Measurements from ENCODE around the gene KIF22. TPM values are rescaled to one million over a fixed set of nuclear protein-coding genes. Genes with fewer than 3 reads are reported as not detected.

The KIF22 gene
- total RNA-seq, 1 donor: 45.3 TPM

DNA sequence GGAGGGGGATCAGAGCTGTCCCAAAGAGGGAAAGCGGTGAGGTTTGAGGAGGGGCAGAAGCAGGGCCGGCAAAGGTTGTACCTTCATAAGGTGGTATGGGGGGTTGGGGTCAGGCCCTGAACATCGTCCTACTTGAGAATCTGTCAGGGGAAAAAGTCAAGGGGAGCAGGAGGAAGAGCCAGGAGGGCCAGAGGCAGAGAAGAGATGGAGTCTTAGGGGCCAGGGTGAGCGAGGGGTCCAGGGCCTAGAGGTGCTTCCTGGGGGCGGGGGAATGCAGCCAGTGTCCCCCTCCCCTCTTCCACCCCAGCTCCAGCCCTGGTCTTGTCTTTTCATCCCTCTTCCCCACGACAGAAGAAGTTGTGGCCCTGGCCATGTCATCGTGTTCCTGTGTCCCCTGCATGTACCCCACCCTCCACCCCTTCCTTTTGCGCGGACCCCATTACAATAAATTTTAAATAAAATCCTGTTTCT, 20.2 kb downstream of the KIF22 start:
- no peak for DNase-seq (ENCODE audit: low read depth)
- TF ChIP-seq, protein P1, sequence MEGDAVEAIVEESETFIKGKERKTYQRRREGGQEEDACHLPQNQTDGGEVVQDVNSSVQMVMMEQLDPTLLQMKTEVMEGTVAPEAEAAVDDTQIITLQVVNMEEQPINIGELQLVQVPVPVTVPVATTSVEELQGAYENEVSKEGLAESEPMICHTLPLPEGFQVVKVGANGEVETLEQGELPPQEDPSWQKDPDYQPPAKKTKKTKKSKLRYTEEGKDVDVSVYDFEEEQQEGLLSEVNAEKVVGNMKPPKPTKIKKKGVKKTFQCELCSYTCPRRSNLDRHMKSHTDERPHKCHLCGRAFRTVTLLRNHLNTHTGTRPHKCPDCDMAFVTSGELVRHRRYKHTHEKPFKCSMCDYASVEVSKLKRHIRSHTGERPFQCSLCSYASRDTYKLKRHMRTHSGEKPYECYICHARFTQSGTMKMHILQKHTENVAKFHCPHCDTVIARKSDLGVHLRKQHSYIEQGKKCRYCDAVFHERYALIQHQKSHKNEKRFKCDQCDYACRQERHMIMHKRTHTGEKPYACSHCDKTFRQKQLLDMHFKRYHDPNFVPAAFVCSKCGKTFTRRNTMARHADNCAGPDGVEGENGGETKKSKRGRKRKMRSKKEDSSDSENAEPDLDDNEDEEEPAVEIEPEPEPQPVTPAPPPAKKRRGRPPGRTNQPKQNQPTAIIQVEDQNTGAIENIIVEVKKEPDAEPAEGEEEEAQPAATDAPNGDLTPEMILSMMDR (IDR thresholded peaks at IDR 0.05; ENCODE audit: insufficient read depth, low read depth, low read length): no peak
- peak overlapping the region; percentile 12 for H3K4me3 ChIP-seq (ENCODE audit: low read depth, low read length)

DNA sequence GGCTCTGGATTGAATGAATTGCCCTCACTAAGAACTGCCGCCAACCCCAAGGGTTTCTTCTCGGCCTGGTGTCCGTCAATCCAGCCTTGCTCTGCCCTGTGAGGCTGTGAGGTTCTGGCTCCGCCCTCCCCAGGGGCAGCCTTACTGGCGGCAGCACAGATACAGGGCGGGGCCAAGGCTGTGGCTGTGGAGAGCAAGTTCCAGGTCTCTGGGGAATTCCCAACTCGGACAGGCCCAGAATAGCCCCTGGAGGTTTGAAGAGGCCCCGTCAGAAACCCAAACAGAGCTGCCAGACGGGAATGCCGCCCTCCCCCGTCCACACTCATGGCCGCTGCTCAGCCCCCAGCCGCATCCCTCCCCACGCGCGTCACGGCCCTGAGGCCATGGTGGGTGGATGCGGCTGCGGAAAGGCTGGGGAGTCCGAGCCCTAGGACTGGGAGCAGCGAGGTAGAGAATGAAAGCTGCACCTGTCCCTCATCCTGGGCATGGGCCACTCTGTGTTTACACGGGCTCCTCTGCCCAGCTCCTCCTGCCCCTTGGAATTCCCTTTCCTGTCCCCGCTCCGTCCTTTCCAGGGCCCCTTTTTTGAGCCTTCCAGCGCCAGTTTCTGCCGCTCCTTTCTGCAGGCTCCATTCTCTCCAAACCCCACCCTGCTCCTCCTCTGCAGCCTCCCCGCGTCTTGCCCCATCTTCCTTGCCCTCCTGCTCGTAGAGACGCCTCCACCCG, 20.8 kb downstream of the KIF22 start:
- TF ChIP-seq, protein P1 (IDR thresholded peaks at IDR 0.05; ENCODE audit: insufficient read depth, low read depth, low read length): no peak
- DNase-seq (ENCODE audit: low read depth): peak; percentile 98

DNA sequence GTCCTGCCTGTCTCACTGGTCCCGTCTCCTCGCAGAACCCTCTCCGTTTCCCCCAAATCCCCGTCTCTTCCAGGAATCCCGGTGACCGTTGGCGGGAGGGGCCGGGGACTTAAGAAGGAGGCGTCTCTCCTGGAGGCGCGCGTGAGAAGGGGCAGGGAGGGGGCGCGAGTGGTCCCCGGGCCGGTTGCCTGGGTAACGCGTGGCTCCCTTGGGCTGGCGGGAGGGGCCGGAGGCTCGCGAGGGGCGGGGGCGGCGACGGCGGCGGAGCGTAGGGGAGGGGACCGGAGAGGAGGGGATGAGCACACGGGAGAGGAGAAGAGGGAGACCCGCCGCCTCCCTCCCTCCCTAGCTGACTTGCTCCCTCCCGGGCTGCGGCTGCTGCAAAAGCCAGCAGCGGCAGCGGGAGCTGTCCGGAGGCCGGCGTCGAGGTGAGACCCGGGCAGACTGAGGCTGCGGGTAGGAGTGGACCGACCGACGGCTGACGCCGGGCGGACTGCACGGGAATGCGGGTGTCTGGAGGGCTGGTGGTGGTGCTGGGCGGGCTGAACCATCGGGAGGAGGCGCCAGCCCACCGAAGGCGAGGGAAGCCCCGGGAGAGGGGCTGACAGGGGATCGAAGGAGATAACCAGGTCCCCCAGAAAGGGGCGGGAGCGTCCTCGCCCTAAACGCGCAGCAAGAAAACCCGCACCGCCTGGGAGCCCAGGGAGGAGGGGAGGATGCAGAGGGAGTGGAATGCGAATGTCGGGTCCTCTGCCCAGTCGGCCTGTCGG, 21.5 kb downstream of the KIF22 start, which contains the start of gene PRRT2:
PRRT2 (plus strand) TSS at position 298 of the 770 bp plus-strand sequence. CDS start 862 bp downstream, outside the sequence.
- peak within 1 kb of the TSS; percentile 64 for H3K4me3 ChIP-seq (ENCODE audit: low read depth, low read length)
- TF ChIP-seq, protein P1 (IDR thresholded peaks at IDR 0.05; ENCODE audit: insufficient read depth, low read depth, low read length): no peak
- DNase-seq (ENCODE audit: low read depth): peak; percentile 49

More for the DNA sequence above, 20.8 kb downstream of the KIF22 start:
- H3K4me3 ChIP-seq (ENCODE audit: low read depth, low read length): peak overlapping the region; percentile 64

DNA sequence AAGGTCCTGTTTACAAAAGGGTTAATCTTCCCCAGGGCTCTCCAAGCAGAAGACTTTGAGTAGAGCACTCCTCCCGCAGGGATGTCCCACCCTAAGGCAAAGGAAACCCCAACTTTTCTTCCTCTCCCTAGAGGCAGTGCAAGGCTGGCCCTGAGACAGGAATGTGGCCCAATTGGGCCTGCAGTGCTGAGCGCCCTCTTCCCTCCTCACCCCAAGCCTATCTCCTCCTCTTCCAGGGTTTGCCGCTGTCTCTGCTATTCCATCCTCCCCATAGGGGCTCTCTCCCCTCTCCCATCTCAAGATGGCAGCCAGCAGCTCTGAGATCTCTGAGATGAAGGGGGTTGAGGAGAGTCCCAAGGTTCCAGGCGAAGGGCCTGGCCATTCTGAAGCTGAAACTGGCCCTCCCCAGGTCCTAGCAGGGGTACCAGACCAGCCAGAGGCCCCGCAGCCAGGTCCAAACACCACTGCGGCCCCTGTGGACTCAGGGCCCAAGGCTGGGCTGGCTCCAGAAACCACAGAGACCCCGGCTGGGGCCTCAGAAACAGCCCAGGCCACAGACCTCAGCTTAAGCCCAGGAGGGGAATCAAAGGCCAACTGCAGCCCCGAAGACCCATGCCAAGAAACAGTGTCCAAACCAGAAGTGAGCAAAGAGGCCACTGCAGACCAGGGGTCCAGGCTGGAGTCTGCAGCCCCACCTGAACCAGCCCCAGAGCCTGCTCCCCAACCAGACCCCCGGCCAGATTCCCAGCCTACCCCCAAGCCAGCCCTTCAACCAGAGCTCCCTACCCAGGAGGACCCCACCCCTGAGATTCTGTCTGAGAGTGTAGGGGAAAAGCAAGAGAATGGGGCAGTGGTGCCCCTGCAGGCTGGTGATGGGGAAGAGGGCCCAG, 22.4 kb downstream of the KIF22 start:
- no peak for DNase-seq (ENCODE audit: low read depth)
- TF ChIP-seq, protein P1 (IDR thresholded peaks at IDR 0.05; ENCODE audit: insufficient read depth, low read depth, low read length): no peak
- peak overlapping the region; percentile 64 for H3K4me3 ChIP-seq (ENCODE audit: low read depth, low read length)

DNA sequence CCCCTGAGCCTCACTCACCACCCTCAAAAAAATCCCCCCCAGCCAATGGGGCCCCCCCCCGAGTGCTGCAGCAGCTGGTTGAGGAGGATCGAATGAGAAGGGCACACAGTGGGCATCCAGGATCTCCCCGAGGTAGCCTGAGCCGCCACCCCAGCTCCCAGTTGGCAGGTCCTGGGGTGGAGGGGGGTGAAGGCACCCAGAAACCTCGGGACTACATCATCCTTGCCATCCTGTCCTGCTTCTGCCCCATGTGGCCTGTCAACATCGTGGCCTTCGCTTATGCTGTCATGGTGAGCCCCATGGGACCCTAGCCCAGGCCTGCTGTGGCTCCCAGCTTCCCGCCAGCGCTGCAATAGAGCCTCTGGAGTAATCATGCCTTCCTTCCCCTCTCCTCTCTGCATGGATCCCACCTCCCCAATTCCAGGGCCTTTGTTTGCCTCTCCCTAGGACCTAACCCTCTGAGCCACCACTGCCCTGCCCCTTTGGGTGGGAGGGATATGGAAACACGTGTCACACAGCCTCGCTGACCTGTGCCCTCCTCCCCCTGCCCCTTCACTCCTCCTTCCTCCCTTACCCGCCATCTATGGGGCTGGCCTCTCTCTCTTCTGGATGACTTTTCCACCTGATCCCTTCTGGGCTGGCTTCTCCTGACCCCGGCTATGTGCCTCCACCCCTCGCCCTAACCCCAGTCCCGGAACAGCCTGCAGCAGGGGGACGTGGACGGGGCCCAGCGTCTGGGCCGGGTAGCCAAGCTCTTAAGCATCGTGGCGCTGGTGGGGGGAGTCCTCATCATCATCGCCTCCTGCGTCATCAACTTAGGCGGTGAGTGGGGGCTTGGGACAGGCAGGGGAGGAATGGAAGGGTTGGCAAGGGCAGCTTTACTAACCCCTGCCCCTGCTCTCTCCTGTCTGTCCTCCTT, 23.4 kb downstream of the KIF22 start:
- H3K4me3 ChIP-seq (ENCODE audit: low read depth, low read length): no peak overlapping the region
- DNase-seq (ENCODE audit: low read depth): no peak
- TF ChIP-seq, protein P1 (IDR thresholded peaks at IDR 0.05; ENCODE audit: insufficient read depth, low read depth, low read length): no peak

Measured in fibroblast of villous mesenchyme (primary cell).